ENCODE results near the gene CFAP299. TPM values are rescaled to one million over a fixed set of nuclear protein-coding genes. Genes with fewer than 3 reads are reported as not detected.

The CFAP299 gene
- total RNA-seq, 3 donors from 2014 or later, result not detected

DNA sequence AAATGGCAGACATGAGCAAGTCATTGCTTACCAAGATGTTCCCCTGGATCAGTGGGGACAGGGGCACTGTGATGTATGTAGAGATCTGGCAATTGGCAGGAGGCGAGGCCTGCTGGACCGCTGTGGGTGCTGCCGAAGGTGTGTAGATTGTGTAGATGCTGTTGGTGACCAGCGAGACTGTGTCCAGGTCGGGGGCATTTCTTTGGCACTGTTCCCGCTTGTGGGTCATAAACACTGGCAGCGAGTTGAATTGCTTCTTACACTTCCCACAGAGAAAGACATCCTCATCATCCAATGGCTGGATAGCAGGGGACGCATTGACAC is 52.7 kb downstream of the CFAP299 start:
- H3K4me1 Mint-ChIP-seq (ENCODE audit: low read depth), result no peaks in the 10 kb centered on the region
- ATAC-seq, result no peak
- no peaks in the 10 kb centered on the region for H3K9me3 Mint-ChIP-seq
- H3K27me3 Mint-ChIP-seq (ENCODE audit: low read depth), result no peaks in the 10 kb centered on the region
- H3K36me3 Mint-ChIP-seq (ENCODE audit: insufficient read depth), result no peaks in the 10 kb centered on the region
- DNase-seq, result no peak
- H3K4me3 Mint-ChIP-seq, result no peak overlapping the region

- Mint-ChIP-seq H3K4me1 (ENCODE audit: low read depth) (peaks cover 3% of the 10 kb centered on the region), H3K9me3 (no peaks in the 10 kb centered on the region), H3K27me3 (ENCODE audit: low read depth) (no peaks in the 10 kb centered on the region), H3K4me3 (no peak overlapping the region), H3K36me3 (ENCODE audit: insufficient read depth) (no peaks in the 10 kb centered on the region)
- DNase-seq (no peak), ATAC-seq (no peak)
These were observed 54.6 kb downstream of the CFAP299 start for GRCh38 chr4:80390178-80390577.

- no peak overlapping the region for H3K4me3 Mint-ChIP-seq
- H3K9me3 Mint-ChIP-seq, result no peaks in the 10 kb centered on the region
- DNase-seq (no peak), ATAC-seq (peak; percentile 94 to 98)
- H3K36me3 Mint-ChIP-seq (ENCODE audit: insufficient read depth), result peaks cover 1% of the 10 kb centered on the region
- peaks cover 3% of the 10 kb centered on the region for H3K4me1 Mint-ChIP-seq (ENCODE audit: low read depth)
- H3K27me3 Mint-ChIP-seq (ENCODE audit: low read depth), result no peaks in the 10 kb centered on the region
These were observed 57.9 kb downstream of the CFAP299 start for GRCh38 chr4:80393246-80393969.

GRCh38 chr4:80393970-80394250 is 58.4 kb downstream of the CFAP299 start:
- Mint-ChIP-seq H3K27me3 (ENCODE audit: low read depth) (peaks cover 2% of the 10 kb centered on the region), H3K9me3 (no peaks in the 10 kb centered on the region), H3K4me3 (no peak overlapping the region), H3K36me3 (ENCODE audit: insufficient read depth) (peaks cover 1% of the 10 kb centered on the region), H3K4me1 (ENCODE audit: low read depth) (peaks cover 3% of the 10 kb centered on the region)
- ATAC-seq, result no peak
- DNase-seq, result no peak

DNA sequence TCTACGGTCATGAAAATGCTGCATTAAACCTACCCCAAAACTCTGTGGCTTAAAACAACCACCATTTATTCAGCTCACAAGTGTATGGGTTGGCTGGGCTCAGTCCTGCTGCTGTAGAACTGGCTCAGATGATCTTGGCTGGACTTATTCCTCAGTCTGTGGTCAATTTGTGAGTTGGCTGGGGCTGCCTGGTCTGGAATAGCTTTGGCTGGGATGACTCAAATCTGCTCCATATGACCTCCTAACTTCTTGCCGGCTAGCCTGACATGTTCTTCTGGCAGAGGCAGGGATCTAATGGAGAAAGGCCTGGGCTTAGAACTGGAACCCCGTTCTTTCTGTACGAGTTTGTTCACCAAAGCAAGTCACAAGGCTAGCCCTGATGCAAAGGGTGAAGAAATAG is 71.7 kb downstream of the CFAP299 start:
- DNase-seq (no peak), ATAC-seq (no peak)
- no peaks in the 10 kb centered on the region for H3K9me3 Mint-ChIP-seq
- no peaks in the 10 kb centered on the region for H3K4me1 Mint-ChIP-seq (ENCODE audit: low read depth)
- H3K36me3 Mint-ChIP-seq (ENCODE audit: insufficient read depth), result no peaks in the 10 kb centered on the region
- no peaks in the 10 kb centered on the region for H3K27me3 Mint-ChIP-seq (ENCODE audit: low read depth)
- H3K4me3 Mint-ChIP-seq, result no peak overlapping the region

GRCh38 chr4:80409809-80410208 is 74.3 kb downstream of the CFAP299 start:
- no peaks in the 10 kb centered on the region for H3K4me1 Mint-ChIP-seq (ENCODE audit: low read depth)
- no peaks in the 10 kb centered on the region for H3K9me3 Mint-ChIP-seq
- ATAC-seq, result no peak
- no peaks in the 10 kb centered on the region for H3K27me3 Mint-ChIP-seq (ENCODE audit: low read depth)
- H3K36me3 Mint-ChIP-seq (ENCODE audit: insufficient read depth), result no peaks in the 10 kb centered on the region
- H3K4me3 Mint-ChIP-seq, result no peak overlapping the region
- no peak for DNase-seq

DNA sequence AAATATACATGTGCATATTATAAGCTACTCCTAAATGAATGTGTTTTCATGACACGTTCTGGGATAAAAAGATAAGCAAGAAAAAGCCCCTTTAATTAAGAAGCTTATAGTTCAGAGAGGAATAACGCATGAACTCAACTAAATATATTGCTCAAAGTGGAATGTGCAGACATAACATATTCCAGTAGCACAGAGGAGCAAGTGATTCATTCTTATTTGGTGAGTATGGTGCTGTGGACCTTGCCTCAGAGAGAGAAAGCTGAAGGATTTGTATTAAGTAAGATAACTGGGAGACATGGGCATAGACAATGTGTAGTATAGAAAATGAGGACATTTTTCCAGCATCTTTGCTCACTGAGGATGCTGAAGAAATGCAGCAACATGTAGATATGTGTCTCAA is 76.8 kb downstream of the CFAP299 start:
- no peaks in the 10 kb centered on the region for H3K9me3 Mint-ChIP-seq
- no peaks in the 10 kb centered on the region for H3K4me1 Mint-ChIP-seq (ENCODE audit: low read depth)
- DNase-seq (no peak), ATAC-seq (no peak)
- H3K27me3 Mint-ChIP-seq (ENCODE audit: low read depth), result no peaks in the 10 kb centered on the region
- H3K4me3 Mint-ChIP-seq, result no peak overlapping the region
- H3K36me3 Mint-ChIP-seq (ENCODE audit: insufficient read depth), result no peaks in the 10 kb centered on the region

DNA sequence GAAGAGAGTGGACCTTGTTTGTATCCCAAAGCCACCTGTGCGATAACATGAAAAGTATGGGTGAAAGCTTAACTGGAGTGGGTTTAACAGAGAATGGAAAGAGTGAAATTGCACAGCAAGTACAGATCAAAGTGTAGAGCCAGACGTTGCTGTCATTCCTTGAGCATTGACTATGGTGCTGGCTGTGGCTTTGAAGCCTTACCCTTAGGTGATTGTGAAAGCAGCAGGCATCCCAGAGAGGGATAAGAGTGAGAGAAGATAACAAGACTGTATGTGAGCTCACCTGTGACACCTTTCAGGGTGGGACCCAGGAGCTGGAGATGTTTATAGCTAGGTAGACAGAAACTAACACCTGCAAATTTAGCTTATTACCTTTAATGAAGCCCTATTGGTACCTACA is 77.6 kb downstream of the CFAP299 start:
- H3K36me3 Mint-ChIP-seq (ENCODE audit: insufficient read depth), result no peaks in the 10 kb centered on the region
- no peaks in the 10 kb centered on the region for H3K27me3 Mint-ChIP-seq (ENCODE audit: low read depth)
- H3K4me3 Mint-ChIP-seq, result no peak overlapping the region
- ATAC-seq (no peak), DNase-seq (no peak)
- no peaks in the 10 kb centered on the region for H3K9me3 Mint-ChIP-seq
- H3K4me1 Mint-ChIP-seq (ENCODE audit: low read depth), result no peaks in the 10 kb centered on the region

- H3K4me1 Mint-ChIP-seq (ENCODE audit: low read depth), result peaks cover 7% of the 10 kb centered on the region
- no peak for DNase-seq
- no peak for ATAC-seq
- H3K27me3 Mint-ChIP-seq (ENCODE audit: low read depth), result no peaks in the 10 kb centered on the region
- no peaks in the 10 kb centered on the region for H3K9me3 Mint-ChIP-seq
- H3K36me3 Mint-ChIP-seq (ENCODE audit: insufficient read depth), result no peaks in the 10 kb centered on the region
- H3K4me3 Mint-ChIP-seq, result no peak overlapping the region
These were observed 81.5 kb downstream of the CFAP299 start for GRCh38 chr4:80417019-80417418.

DNA sequence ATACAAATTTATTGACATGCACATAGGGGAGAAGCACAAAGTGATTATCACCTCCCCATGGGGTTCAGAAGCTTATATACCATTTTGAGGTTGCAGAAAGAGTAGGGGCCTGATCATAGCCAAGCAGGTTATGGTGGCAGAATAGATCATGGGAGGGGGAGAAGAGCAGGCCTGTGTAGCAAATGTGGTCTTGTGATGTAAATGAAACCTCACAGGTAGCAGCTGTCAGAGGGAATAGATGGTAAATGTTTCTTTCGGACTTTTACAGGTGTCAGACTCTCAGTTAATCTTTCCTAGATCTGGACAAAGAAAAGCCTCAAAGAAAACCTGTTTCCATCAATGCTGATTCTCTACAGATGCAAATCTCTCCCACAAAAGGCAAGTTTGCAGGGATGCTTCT is 84.4 kb downstream of the CFAP299 start:
- Mint-ChIP-seq H3K27me3 (ENCODE audit: low read depth) (no peaks in the 10 kb centered on the region), H3K9me3 (no peaks in the 10 kb centered on the region), H3K36me3 (ENCODE audit: insufficient read depth) (no peaks in the 10 kb centered on the region), H3K4me1 (ENCODE audit: low read depth) (peaks cover 17% of the 10 kb centered on the region), H3K4me3 (no peak overlapping the region)
- ATAC-seq (no peak), DNase-seq (no peak)

GRCh38 chr4:80420638-80421037 is 85.1 kb downstream of the CFAP299 start:
- H3K4me1 Mint-ChIP-seq (ENCODE audit: low read depth), result peaks cover 17% of the 10 kb centered on the region
- no peak overlapping the region for H3K4me3 Mint-ChIP-seq
- no peaks in the 10 kb centered on the region for H3K9me3 Mint-ChIP-seq
- ATAC-seq (no peak), DNase-seq (no peak)
- H3K36me3 Mint-ChIP-seq (ENCODE audit: insufficient read depth), result no peaks in the 10 kb centered on the region
- no peaks in the 10 kb centered on the region for H3K27me3 Mint-ChIP-seq (ENCODE audit: low read depth)

GRCh38 chr4:80422727-80423404 is 87.3 kb downstream of the CFAP299 start:
- Mint-ChIP-seq H3K9me3 (no peaks in the 10 kb centered on the region), H3K27me3 (ENCODE audit: low read depth) (no peaks in the 10 kb centered on the region), H3K36me3 (ENCODE audit: insufficient read depth) (no peaks in the 10 kb centered on the region), H3K4me3 (no peak overlapping the region), H3K4me1 (ENCODE audit: low read depth) (peaks cover 17% of the 10 kb centered on the region)
- DNase-seq (no peak), ATAC-seq (peak; percentile 83 to 93)

DNA sequence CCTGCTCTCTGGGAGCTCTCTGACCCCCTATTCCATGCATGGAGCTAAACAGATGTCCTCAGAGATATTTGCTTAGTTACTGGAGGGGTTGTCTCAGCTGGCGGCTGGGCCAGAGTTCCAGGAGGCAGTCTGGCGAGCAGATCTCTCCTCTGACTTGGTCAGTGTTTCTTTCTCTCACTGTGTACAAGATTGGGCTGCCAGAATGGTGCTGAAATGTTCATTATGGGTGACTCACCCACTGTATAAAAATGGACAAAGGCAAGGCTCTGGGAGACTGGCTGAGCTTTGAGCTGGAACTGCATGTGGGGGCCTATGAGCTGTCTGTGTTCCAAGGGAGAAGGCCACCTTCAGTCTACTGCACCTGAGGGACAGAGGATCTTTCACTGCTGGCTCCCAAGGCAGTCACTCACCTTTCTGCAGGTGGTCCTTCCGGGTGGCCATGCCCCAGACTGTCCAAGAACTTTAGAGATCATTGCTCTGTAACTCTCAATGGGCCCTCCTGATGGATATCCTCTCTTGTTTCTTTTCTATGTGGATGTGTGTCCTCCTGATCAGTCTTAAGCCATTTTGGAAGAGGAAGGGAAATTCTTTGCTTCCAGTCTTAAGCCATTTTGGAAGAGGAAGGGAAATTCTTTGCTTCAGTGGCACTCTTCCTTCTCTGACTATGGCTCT is 88.2 kb downstream of the CFAP299 start:
- no peaks in the 10 kb centered on the region for H3K36me3 Mint-ChIP-seq (ENCODE audit: insufficient read depth)
- DNase-seq, result no peak
- H3K4me3 Mint-ChIP-seq, result no peak overlapping the region
- peaks cover 17% of the 10 kb centered on the region for H3K4me1 Mint-ChIP-seq (ENCODE audit: low read depth)
- no peaks in the 10 kb centered on the region for H3K27me3 Mint-ChIP-seq (ENCODE audit: low read depth)
- no peak for ATAC-seq
- no peaks in the 10 kb centered on the region for H3K9me3 Mint-ChIP-seq

DNA sequence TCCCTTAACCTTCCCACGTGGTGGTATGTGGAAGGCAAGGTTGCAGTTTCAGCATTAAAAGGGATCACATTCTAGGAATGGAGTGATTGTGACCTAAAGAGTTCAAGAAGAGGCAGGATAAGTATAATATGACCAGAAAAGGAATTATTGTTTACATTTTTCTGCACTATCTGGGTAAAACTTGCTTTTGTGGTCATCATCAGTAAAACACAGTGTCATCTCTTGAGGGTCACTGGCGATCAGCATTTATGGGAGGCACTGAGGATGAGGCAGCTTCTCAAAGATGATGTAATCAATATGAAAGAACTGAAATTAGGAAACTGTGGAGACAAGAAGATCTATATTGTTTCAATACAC is 88.7 kb downstream of the CFAP299 start:
- no peak for ATAC-seq
- Mint-ChIP-seq H3K9me3 (no peaks in the 10 kb centered on the region), H3K4me3 (no peak overlapping the region), H3K4me1 (ENCODE audit: low read depth) (peaks cover 17% of the 10 kb centered on the region), H3K27me3 (ENCODE audit: low read depth) (no peaks in the 10 kb centered on the region), H3K36me3 (ENCODE audit: insufficient read depth) (no peaks in the 10 kb centered on the region)
- DNase-seq, result no peak

Data from activated T-cell treated with anti-CD3 and anti-CD28 coated beads, Interleukin-2, amount 50 U/mL, for 4 hours (primary cell).